Left ventricle myocardium inferior (tissue), 1 donor: ENCODE data around the gene CEP350. TPM values are rescaled to one million over a fixed set of nuclear protein-coding genes. Genes with fewer than 3 reads are reported as not detected.

Experiments
- DNase-seq: peaks from one replicate; pipeline ENCODE4 v3.0.0-alpha.2; 2020
- H3K27ac ChIP-seq: fragments of 200-600 bp; replicated peaks from 2 replicates; pipeline ENCODE4 v1.8.0; 2021
- H3K27me3 ChIP-seq: fragments of 200-600 bp; 2 replicates; pipeline ENCODE4 v1.8.0; 2021; ENCODE audit warnings: low read depth
- H3K36me3 ChIP-seq: fragments of 200-600 bp; 2 replicates; pipeline ENCODE4 v1.8.0; 2021
- H3K4me1 ChIP-seq: fragments of 200-600 bp; 2 replicates; pipeline ENCODE4 v1.8.0; 2021
- H3K4me3 ChIP-seq: fragments of 200-600 bp; 2 replicates; pipeline ENCODE4 v1.8.0; 2021; ENCODE audit warnings: mild to moderate bottlenecking, moderate library complexity
- H3K9me3 ChIP-seq: fragments of 200-600 bp; replicated peaks from 2 replicates; pipeline ENCODE4 v1.8.0; 2021
- CTCF ChIP-seq: fragments of 200-600 bp; IDR thresholded peaks from 2 replicates; pipeline ENCODE4 v1.8.0; 2021; ENCODE audit warnings: antibody characterized with exemption, mild to moderate bottlenecking, borderline replicate concordance
- intact Hi-C: fragments of 100-400 bp; cut with micrococcal nuclease; formaldehyde crosslinking; loops from one replicate; pipeline ENCODE4 v1.11.0; 2022
- total RNA-seq: library from RNA; stranded (reverse); fragmentation: NEBNext Ultra II Directional; extraction: Animal tissue kit (Norgen Biotek cat#: 25700); gene quantifications from one replicate; pipeline ENCODE4 v1.2.1, GENCODE V29; 2021
- donor health status: DM: no; HTN: yes; CAD: no; lungs with severe emphysema.

CEP350 gene
- total RNA-seq, 1 donor from 2014 or later = 34.7 TPM

DNA sequence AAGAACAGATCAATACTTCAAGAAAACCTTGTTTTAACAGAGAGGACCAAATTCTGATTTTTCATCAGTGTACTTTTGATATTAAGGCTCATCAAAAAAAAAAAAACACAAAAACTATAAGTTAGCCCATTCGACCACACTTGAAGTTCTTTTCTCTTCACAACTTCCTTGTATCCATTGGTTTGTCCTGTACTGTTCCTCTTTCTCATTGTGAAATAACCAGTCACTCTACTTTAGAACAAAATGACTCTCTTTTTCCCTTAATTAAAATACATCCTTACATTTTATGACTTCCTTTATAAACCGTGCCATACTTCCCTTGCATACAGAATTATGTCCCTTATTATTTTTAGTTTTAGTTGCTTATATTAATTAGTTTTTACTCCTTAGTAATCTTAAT, 208.4 kb downstream of the CEP350 start:
- Histone ChIP-seq H3K27ac (no peak overlapping the region), H3K9me3 (no peaks in the 10 kb centered on the region), H3K36me3 (peaks cover 2% of the 10 kb centered on the region), H3K4me3 (no peak overlapping the region), H3K27me3 (no peaks in the 10 kb centered on the region), H3K4me1 (peaks cover 50% of the 10 kb centered on the region)
- intact Hi-C loops = no loop called here
- no peak for TF ChIP-seq CTCF
- no peak for DNase-seq

Other genes with a start within 250 kb of the CEP350 start
- 0.16 TPM for gene FAM163A, start 211.5 kb upstream of the CEP350 start, total RNA-seq
- 48.1 TPM for gene TOR1AIP2, start 77.0 kb upstream of the CEP350 start, total RNA-seq
- gene TOR1AIP1, start 72.5 kb upstream of the CEP350 start, total RNA-seq = 40.7 TPM
- 102 TPM for gene QSOX1, start 200.1 kb downstream of the CEP350 start, total RNA-seq